ENCODE data around the gene CRX. TPM values are rescaled to one million over a fixed set of nuclear protein-coding genes. Genes with fewer than 3 reads are reported as not detected.

Gene CRX
- polyA plus RNA-seq, 1 of the 3 experiments (the other 2 are of a cell fraction): not detected

GRCh38 chr19:47824396-47824795 is 2.7 kb downstream of the CRX start:
- WGBS (ENCODE audit: low lambda C conversion rate): 6% methylated on average over 2 of the region's 6 CpGs

More at GRCh38 chr19:47824396-47824795, 2.7 kb downstream of the CRX start:
- Histone ChIP-seq H3K36me3 (replicated peaks in 1 of 2; ENCODE audit: control insufficient read depth in 1 of 2, insufficient read depth in 2 of 2, low read length in 1 of 2) (no peaks in the 10 kb centered on the region), H3K9me2 (no peaks in the 10 kb centered on the region), H2AFZ (ENCODE audit: low read depth) (no peak overlapping the region), H3K27ac (ENCODE audit: low read depth in 2 of 2, low read length in 1 of 2) (no peak overlapping the region), H3K9me3 (no peaks in the 10 kb centered on the region), H3F3A (replicated peaks; ENCODE audit: insufficient read depth) (no peaks in the 10 kb centered on the region), H3K4me3 (ENCODE audit: low read depth in 2 of 2, low read length in 1 of 2) (no peak overlapping the region), H4K20me1 (ENCODE audit: insufficient read depth) (no peaks in the 10 kb centered on the region), H3K4me2 (no peak overlapping the region), H3K9ac (no peak overlapping the region), H3K79me2 (ENCODE audit: insufficient read depth) (no peaks in the 10 kb centered on the region), H3K27me3 (ENCODE audit: insufficient read depth) (peaks cover 23% of the 10 kb centered on the region; the same call in 1 of the 2 replicates), H3K4me1 (ENCODE audit: control insufficient read depth in 1 of 2, insufficient read depth in 2 of 2, low read depth in 1 of 2, low read length in 1 of 2) (no peaks in the 10 kb centered on the region)
- DNase-seq: no peak
- POLR2A ChIA-PET: no interaction called here
- TF ChIP-seq TAF1 (IDR thresholded peaks at IDR 0.05; ENCODE audit: borderline replicate concordance, low read depth, low read length) (no peak), CTCF (IDR thresholded peaks at IDR 0.05) (no peak), YY1 (IDR thresholded peaks at IDR 0.05; ENCODE audit: low read depth) (no peak), RFX5 (IDR thresholded peaks at IDR 0.05; ENCODE audit: low read length) (no peak), USF1 (IDR thresholded peaks at IDR 0.05; ENCODE audit: borderline replicate concordance, low read depth) (no peak), EZH2phosphoT487 (IDR thresholded peaks at IDR 0.05; ENCODE audit: borderline replicate concordance, low read depth) (no peak), ELF1 (IDR thresholded peaks at IDR 0.05) (no peak), RXRA (IDR thresholded peaks at IDR 0.05; ENCODE audit: borderline replicate concordance, low read depth) (no peak), JUND (IDR thresholded peaks at IDR 0.05) (no peak), CHD2 (IDR thresholded peaks at IDR 0.05; ENCODE audit: low read length, partially characterized antibody) (no peak), POLR2AphosphoS5 (IDR thresholded peaks at IDR 0.05; ENCODE audit: low read depth, low read length) (no peak), GABPA (IDR thresholded peaks at IDR 0.05; ENCODE audit: low read depth) (no peak), RAD21 (IDR thresholded peaks at IDR 0.05; ENCODE audit: low read length) (no peak), PBX3 (IDR thresholded peaks at IDR 0.05) (no peak), TEAD4 (IDR thresholded peaks at IDR 0.05; ENCODE audit: borderline replicate concordance, insufficient read depth) (no peak), NFIC (IDR thresholded peaks at IDR 0.05; ENCODE audit: borderline replicate concordance) (no peak), USF2 (IDR thresholded peaks at IDR 0.05; ENCODE audit: borderline replicate concordance, low read depth, low read length) (no peak), ZBTB33 (IDR thresholded peaks at IDR 0.05; ENCODE audit: borderline replicate concordance, low read depth) (no peak)
- CTCF ChIA-PET: no interaction called here

Data from SK-N-SH (cell line).